Ovary (tissue), 9 donors: ENCODE data around the gene CRYGA. TPM values are rescaled to one million over a fixed set of nuclear protein-coding genes. Genes with fewer than 3 reads are reported as not detected.

ENCODE experiments used
- DNase-seq, 5 donors: peaks; one replicate each; pipeline ENCODE4 v3.0.0-alpha.2; 2019 to 2020
- H3K27ac ChIP-seq, 2 donors: fragments of 200-600 bp; one replicate each; pipeline versions ENCODE4 v1.5.1 to v1.8.0; 2019 to 2022
- H3K27me3 ChIP-seq: fragments of 200-600 bp; one replicate; pipeline ENCODE4 v1.8.0; 2022
- H3K36me3 ChIP-seq: fragments of 200-600 bp; sonication (generic); one replicate; pipeline ENCODE4 v1.5.1; 2019
- H3K4me1 ChIP-seq: one replicate; pipeline ENCODE4 v1.8.1; 2013; ENCODE audit warnings: mild to moderate bottlenecking, moderate library complexity; ENCODE audit not compliant: insufficient read depth
- H3K4me3 ChIP-seq: fragments of 200-600 bp; sonication (generic); one replicate; pipeline ENCODE4 v1.5.1; 2017
- H3K9me3 ChIP-seq, 2 donors: fragments of 200-600 bp in 1 of 2; sonication (generic) in 1 of 2; one replicate each; pipeline versions ENCODE4 v1.5.1 to v1.8.1; 2013 to 2019; ENCODE audit warnings: mild to moderate bottlenecking in 1 of 2, moderate library complexity in 1 of 2
- EP300 ChIP-seq: sonication (generic); formaldehyde crosslinking; IDR thresholded peaks from one replicate; pipeline ENCODE4 v1.6.1; 2017; ENCODE audit warnings: antibody characterized with exemption
- POLR2A ChIP-seq: fragments of 450-650 bp; IDR thresholded peaks from one replicate; pipeline ENCODE4 v1.6.1; 2017; ENCODE audit warnings: antibody characterized with exemption, mild to moderate bottlenecking, moderate library complexity
- WGBS, 3 donors: extraction: QIAGEN DNeasy Blood & Tissue Kit in 1 of 3; methylation state at CpG; one replicate each; pipeline versions ENCODE4 v1.1.5 to v1.1.7; 2013 to 2017; 5-methylcytosine and 5-hydroxymethylcytosine counted together
- intact Hi-C, 4 donors: fragments of 100-400 bp; cut with DNase I; formaldehyde crosslinking; loops; one replicate each; pipeline versions ENCODE4 v1.11.0 to v1.15.1; 2022 to 2023
- polyA plus RNA-seq, 2 donors: library from polyadenylated mRNA; stranded (reverse); fragments of 200-250 nt in 1 of 2; fragments of 350-450 nt in 1 of 2; fragmentation: Illumina TruSeq in 1 of 2; extraction: RNeasy Lipid Tissue Mini Kit (QIAGEN cat#74804) in 1 of 2; gene quantifications; one replicate each; pipeline ENCODE4 v1.2.3, GENCODE V29; 2013 to 2014
- total RNA-seq, 7 donors: library from RNA; depleted of rRNA in 2 of 7; stranded (reverse); fragments of >200 nt in 2 of 7; fragmentation: NEBNext Ultra II Directional in 3 of 7; extraction: Animal tissue kit (Norgen Biotek cat#: 25700) in 3 of 7; gene quantifications; one replicate each; pipeline versions ENCODE4 v1.1.0 to v1.2.4, GENCODE V29; 2016 to 2023
- TF ChIP-seq, protein P1 (sequence below), 3 donors: fragments of 450-650 bp in 2 of 3; fragments of 200-600 bp in 1 of 3; IDR thresholded peaks; one replicate each; pipeline versions ENCODE4 v1.5.1 to v1.8.0; 2016 to 2022; ENCODE audit warnings: antibody characterized with exemption in 3 of 3, mild to moderate bottlenecking in 1 of 3
- donor health status: DM: no; HTN: no; CAD: no; lungs with moderate emphysema.
- donor health status: DM: no; HTN: no; CAD: no.
- donor health status: Bipolar disorder and iron deficiency.
- donor health status: DM: yes; HTN: yes; CAD: no.
- donor health status: DM: no; HTN: no; CAD: no.
- donor health status: DM: yes; HTN: yes; CAD: no.

CRYGA gene
- total and polyA plus RNA-seq, 9 donors, result not detected

DNA sequence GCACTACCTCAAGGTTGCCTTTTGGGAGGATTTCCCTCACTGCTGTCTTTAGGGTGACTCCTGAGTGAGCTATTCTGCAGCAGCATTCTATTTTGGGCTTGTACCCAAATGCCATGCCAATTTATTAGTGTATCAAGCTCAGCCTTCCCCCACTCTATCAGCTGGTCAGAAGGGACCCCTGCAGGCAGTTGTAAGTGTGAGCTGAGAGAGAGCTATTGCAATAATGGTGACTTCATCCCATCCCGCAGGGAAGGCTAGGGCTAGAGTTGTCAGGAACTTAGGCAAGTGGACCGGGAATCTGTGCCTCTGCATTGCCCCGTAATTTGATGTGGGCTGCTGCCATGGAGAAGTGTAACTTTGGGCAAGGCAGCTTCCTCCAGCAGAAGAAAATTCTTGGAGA, 15.6 kb downstream of the CRYGA start:
- Histone ChIP-seq H3K36me3 (no peaks in the 10 kb centered on the region), H3K27me3 (no peaks in the 10 kb centered on the region), H3K4me3 (no peak overlapping the region), H3K9me3 (no peaks in the 10 kb centered on the region), H3K27ac (no peak overlapping the region), H3K4me1 (no peaks in the 10 kb centered on the region)
- DNase-seq, result no peak
- intact Hi-C loops, result no loop called here
- TF ChIP-seq POLR2A (no peak), EP300 (no peak)
- TF ChIP-seq, protein P1, sequence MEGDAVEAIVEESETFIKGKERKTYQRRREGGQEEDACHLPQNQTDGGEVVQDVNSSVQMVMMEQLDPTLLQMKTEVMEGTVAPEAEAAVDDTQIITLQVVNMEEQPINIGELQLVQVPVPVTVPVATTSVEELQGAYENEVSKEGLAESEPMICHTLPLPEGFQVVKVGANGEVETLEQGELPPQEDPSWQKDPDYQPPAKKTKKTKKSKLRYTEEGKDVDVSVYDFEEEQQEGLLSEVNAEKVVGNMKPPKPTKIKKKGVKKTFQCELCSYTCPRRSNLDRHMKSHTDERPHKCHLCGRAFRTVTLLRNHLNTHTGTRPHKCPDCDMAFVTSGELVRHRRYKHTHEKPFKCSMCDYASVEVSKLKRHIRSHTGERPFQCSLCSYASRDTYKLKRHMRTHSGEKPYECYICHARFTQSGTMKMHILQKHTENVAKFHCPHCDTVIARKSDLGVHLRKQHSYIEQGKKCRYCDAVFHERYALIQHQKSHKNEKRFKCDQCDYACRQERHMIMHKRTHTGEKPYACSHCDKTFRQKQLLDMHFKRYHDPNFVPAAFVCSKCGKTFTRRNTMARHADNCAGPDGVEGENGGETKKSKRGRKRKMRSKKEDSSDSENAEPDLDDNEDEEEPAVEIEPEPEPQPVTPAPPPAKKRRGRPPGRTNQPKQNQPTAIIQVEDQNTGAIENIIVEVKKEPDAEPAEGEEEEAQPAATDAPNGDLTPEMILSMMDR (IDR thresholded peaks at IDR 0.05), result no peak
- 62 to 81% (median 71%) methylated on average over 3 of the region's 3 CpGs for WGBS, 3 donors

DNA sequence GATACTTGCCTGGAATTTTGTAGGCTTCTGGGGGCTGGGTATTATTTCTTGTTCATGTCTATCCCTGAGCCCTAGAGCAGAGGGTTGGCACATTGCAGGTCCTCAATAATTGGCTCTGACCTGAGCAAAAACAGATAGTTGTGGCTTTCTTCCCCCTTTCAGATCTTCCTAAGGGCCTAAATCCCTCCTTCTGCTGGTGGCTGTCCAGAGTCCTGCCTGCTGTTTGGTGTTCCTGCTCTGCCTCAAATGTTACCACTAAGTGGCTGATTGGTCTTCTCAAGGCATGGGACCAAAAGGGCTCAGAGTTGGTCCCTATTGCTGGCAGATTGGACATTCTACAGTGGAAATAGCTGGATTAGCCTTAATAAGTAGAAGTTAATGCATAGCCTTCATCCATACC, 16.4 kb downstream of the CRYGA start:
- Histone ChIP-seq H3K27me3 (no peaks in the 10 kb centered on the region), H3K4me3 (no peak overlapping the region), H3K9me3 (no peaks in the 10 kb centered on the region), H3K36me3 (no peaks in the 10 kb centered on the region), H3K4me1 (no peaks in the 10 kb centered on the region), H3K27ac (no peak overlapping the region)
- intact Hi-C loops, result no loop called here
- no peak for DNase-seq
- TF ChIP-seq EP300, result no peak
- TF ChIP-seq POLR2A, result no peak
- TF ChIP-seq, protein P1 (IDR thresholded peaks at IDR 0.05), result no peak

DNA sequence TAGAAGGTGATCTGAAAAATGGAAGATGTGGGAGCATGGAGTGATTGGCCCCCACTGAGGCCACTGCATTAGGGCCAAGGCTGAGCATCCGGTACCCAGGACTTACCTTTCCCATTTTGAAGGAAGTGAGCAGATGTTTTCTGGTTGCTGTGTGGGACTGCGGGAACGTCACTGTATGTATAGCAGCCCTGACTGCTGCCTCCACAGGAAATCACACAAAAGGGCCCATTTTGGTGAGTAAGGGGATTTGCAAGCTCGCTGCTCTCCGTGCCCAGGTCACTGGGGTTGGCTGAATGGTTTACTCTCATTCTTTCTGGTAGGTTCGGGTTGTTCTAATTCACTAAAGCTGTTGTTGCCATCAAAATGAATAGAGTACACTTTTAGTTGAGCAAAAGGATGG, 17.4 kb downstream of the CRYGA start, which contains the start of gene CRYGB:
Gene CRYGB (minus strand): TSS at position 153 of the 400 bp plus-strand sequence. CDS start 38 bp downstream, at position 115.
- Histone ChIP-seq H3K27me3 (no peaks in the 10 kb centered on the region), H3K36me3 (no peaks in the 10 kb centered on the region), H3K4me3 (no peak within 1 kb of the TSS), H3K27ac (no peak within 1 kb of the TSS), H3K9me3 (no peaks in the 10 kb centered on the region), H3K4me1 (no peaks in the 10 kb centered on the region)
- 66 to 76% (median 74%) methylated on average over 6 of the region's 6 CpGs for WGBS, 3 donors
- intact Hi-C loops, result no loop called here
- TF ChIP-seq, protein P1 (IDR thresholded peaks at IDR 0.05), result no peak
- TF ChIP-seq POLR2A, result no peak
- TF ChIP-seq EP300, result no peak
- DNase-seq, result no peak

DNA sequence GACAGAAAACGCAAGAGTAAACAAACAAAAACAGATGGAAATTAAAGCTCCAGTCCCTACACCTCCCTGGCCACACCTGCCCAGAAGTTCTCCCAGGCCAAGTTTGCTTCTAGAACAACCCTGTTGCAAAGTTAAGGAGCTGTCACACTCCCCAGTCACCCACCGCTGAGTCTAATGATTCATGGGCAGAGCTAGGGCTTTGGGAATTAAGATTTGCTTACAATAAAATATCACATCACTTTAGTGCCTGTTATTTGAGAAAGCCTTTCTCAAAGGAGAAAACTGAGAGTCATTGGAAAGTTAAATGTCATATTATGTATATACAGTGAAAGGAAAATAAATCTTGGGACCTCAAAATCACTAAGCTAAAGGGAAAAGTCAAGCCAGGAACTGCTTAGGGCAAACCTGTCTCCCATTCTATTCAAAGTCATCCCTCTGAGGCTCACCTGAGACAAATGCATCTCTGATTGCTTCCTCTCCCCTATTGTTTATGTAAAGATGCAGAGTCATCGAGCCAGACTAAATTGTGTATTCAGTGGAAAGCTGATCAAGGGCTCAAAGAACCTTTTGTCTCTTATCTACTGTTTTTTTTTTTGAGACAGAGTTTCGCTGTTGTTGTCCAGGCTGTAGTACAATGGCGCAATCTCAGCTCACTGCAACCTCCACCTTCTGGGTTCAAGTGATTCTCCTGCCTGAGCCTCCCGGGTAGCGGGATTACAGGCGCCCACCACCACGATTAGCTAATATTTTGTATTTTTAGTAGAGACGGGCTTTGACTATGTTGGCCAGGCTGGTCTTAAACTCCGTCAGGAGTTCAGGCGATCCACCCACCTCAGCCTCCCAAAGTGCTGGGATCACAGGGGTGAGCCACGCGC, 20.2 kb downstream of the CRYGA start:
- no peaks in the 10 kb centered on the region for H3K4me1 ChIP-seq
- intact Hi-C loops, result no loop called here
- 62 to 76% (median 63%) methylated on average over 12 to 14 of the region's 14 CpGs for WGBS, 3 donors

More for the DNA sequence above, 20.2 kb downstream of the CRYGA start:
- TF ChIP-seq EP300 (no peak), POLR2A (no peak)
- TF ChIP-seq, protein P1 (IDR thresholded peaks at IDR 0.05), result no peak
- Histone ChIP-seq H3K36me3 (no peaks in the 10 kb centered on the region), H3K27me3 (no peaks in the 10 kb centered on the region), H3K27ac (no peak overlapping the region), H3K9me3 (no peaks in the 10 kb centered on the region), H3K4me3 (no peak overlapping the region)
- DNase-seq, result no peak
